Limb (tissue), 2 donors: ENCODE results near the gene IL3.

ENCODE experiments used
- DNase-seq, 2 donors: peaks; one replicate each; pipeline ENCODE4 v3.0.0-alpha.2; 2016; ENCODE audit errors: extremely low spot score in 2 of 2

The IL3 gene

DNA sequence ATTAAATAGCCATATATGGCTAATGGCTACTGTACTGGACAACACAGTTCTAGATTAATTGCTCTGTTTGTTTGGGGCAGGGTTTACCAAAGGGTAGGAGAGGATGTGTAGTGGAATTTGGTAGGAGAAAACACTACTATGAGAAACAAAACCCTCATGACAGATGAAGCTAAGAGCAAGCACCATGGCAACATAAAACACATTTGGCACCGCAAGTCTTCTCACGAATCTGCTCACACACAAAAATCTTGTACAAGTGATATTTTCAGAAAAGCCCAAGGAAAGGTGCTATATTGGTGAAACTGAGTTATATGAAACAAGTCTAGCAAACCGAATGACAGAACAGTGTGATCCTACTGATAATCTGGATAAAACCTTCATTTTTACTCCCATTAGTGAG lies 51.7 kb downstream of the IL3 start:
- no peak for DNase-seq
